Activated T-cell treated with anti-CD3 and anti-CD28 coated beads, Interleukin-2, amount 50 U/mL, for 1 hour (primary cell): ENCODE results near the gene GMDS.

ENCODE experiments used
- DNase-seq: peaks from one replicate; pipeline ENCODE4 v3.0.0-alpha.2; 2020

The GMDS gene

GRCh38 chr6:1971612-1972011 lies 273.8 kb downstream of the GMDS start:
- no peak for DNase-seq

GRCh38 chr6:1970151-1970561 lies 275.2 kb downstream of the GMDS start:
- DNase-seq: no peak

- no peak for DNase-seq
Observed at GRCh38 chr6:1966713-1967112, 278.7 kb downstream of the GMDS start.

DNA sequence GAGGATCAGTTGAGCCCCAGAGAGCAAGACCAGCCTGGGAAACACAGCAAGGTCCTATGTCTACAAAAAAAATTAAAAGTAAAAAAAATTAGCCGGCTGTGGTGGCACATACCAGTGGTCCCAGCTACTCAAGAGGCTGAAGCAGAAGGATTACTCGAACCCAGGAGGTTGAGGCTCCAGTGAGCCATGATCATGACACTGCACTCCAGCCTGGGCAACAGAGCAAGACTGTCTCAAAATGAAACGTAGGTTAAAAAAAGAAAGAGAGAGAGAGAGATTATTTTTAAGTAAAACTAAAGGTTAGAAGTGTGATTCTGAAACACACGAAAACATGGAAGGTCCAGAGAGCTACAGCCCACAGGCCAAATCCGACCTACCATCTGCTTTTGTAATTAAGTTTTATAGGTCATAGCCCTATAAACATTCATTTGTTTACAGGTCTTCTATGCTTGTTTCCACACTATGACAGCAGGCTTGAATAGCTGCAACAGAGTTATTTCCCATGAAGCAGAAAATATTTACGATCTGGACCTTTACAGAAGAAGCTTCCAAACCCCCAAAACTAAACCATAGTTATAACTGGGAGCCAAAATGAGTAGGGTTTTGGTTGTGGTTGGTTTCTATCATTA lies 279.7 kb downstream of the GMDS start:
- no peak for DNase-seq

DNA sequence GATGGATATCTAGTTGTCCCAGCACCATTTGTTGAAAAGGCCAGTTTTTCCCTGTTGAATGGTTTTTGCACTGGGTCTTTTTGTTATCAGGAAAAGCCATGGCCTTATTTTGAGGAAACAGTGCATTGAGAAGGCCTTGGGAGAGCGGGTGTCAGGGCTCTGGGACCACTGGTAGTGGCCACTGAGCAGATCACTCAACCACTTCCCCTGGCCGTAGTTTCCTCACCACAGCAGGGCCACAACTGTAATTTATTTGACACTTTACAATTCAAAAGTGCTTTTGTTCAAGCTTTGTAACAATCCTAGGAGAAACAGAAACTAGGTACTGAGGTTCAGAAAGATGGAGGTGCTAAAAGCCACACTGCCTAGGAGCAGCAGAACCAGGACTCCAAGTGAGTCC lies 281.8 kb downstream of the GMDS start:
- no peak for DNase-seq

GRCh38 chr6:1962201-1962600 lies 283.2 kb downstream of the GMDS start:
- no peak for DNase-seq

DNA sequence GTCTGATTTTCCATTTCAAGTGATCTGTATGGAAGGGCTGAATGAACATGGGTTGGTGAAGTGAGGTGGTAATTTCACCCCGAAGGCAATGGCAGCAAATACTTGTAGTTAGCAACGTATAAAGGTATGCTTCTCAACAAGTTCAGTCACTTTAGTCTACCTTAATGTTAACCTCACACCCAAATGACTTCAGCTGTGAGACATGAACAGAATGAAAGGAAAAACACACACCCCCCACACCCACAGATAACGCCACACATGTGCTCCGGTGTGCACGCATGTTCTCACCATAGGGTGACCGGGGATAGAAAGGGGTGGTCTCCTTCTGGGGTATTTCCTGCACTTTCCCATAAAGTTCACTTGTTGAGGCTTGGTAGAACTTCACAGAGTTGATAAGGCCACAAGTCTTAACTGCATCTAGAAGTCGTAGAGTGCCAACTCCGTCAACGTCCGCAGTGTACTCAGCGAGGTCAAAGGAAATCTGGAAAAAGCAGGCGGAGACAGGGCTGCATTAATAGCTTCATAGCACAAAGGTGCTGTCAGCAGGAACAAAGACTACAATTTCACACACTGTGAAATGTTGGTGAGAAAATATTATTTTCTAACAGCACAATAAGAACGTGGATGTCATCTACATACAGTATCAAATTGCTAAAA lies 284.8 kb downstream of the GMDS start:
- no peak for DNase-seq

GRCh38 chr6:1958257-1958656 lies 287.1 kb downstream of the GMDS start:
- no peak for DNase-seq

DNA sequence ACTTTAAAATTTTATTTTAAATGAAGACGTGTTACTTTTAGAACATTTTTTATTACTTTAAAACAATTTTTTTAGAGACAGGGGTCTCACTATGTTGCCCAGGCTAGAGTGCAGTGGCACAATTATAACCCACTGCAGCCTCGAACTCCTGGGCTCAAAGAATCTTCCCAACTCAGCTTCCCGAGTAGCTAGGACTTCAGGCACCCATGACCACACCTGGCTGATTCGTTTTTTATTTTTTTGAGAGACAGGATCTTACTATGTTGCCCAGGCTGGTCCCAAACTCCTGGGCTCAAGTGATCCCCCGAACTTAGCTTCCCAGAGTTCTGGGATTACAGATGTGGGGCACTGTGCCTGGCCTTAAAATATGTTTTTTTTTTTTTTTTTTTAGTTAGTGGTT lies 287.7 kb downstream of the GMDS start:
- DNase-seq: no peak

DNA sequence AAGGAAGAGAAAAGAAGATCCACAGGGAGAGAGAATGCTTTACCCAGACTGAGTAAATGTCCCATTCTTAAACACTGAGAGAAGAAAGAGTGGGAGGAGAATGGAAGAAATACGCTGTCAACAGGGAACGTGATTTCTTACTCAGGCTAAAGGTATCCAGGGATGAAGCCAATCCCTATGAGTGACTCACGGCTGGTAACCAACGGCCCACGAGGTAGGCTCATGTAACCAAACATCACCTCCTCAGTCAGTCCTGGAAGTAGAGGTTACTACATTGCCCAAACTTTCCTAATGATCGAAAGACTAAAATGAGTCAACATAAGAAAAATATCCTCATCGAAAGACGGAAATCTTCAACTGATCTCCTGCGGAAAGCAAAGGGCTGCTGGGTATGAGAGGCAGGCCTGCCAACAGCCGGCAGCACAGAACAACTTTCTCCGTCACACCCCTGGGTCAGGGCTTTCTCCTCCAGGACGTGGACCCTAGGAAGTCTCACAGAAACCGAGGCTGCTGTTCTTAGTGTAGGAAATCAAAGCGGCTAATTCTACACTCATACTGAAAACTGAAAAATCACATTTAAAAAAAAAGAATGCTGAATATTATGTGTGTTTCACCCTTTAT lies 292.6 kb downstream of the GMDS start:
- no peak for DNase-seq

- no peak for DNase-seq
Observed at GRCh38 chr6:1950631-1951030, 294.8 kb downstream of the GMDS start.

- no peak for DNase-seq
Observed at GRCh38 chr6:1949538-1949937, 295.9 kb downstream of the GMDS start.

DNA sequence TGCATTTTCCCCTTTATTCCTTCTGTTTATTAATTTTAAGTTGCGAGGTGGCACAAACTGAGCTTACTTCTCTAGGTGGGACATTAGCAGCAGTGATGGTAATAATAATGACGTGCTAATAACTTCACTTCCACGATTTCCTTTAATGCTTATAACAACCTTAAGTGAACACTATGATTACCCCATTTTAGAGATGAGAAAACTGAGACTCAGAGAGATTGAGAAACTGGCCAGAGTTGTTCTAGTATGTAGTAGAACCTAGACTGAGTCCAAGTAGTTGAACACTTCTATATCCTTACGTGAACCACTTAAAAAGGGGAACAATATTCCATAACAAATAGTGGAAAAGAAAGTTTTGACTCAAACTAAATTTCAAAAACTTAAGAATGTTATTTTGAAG lies 297.5 kb downstream of the GMDS start:
- no peak for DNase-seq

GRCh38 chr6:1946583-1946982 lies 298.8 kb downstream of the GMDS start:
- DNase-seq: no peak

- DNase-seq: no peak
Observed at GRCh38 chr6:1945235-1945832, 300.1 kb downstream of the GMDS start.

GRCh38 chr6:1942834-1943233 lies 302.6 kb downstream of the GMDS start:
- no peak for DNase-seq

DNA sequence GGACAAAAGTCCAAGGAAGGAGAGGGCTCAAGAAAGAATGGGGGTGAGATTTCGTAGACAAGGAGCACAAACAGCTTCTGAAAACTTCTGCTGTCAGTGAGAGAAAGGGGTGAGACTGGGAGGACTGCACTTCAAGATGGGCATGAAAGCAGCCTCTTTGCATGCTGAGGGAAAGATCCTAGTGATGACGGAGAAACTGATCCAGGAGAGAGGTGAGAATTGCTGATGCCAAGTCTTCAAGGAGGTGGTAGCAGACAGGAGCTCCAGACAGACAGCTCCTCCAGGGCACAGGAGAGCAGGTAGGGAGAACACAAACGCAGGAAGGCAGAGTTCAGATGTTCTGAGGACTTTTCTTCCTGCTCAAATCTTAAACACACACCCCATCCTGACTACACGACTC lies 303.9 kb downstream of the GMDS start:
- DNase-seq: no peak

GRCh38 chr6:1940381-1940780 lies 305.0 kb downstream of the GMDS start:
- no peak for DNase-seq

DNA sequence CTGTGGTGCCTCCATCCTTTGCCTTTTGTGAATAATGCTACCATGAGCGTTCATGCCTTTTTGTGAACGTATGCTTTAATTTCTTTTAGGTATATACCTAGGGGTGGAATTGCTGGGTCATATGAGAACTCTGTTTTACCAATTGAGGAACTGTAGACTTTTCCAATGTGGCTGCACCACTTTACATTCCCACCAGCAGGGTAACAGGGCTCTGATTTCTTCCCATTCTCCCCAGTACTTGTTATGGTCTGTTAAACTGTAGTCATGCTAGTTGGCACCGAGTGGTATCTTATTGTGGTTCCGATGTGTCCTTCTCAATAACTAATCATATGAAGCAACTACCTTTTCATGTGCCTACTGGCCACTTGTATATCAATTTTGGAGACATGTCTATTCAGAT lies 312.1 kb downstream of the GMDS start:
- no peak for DNase-seq

DNA sequence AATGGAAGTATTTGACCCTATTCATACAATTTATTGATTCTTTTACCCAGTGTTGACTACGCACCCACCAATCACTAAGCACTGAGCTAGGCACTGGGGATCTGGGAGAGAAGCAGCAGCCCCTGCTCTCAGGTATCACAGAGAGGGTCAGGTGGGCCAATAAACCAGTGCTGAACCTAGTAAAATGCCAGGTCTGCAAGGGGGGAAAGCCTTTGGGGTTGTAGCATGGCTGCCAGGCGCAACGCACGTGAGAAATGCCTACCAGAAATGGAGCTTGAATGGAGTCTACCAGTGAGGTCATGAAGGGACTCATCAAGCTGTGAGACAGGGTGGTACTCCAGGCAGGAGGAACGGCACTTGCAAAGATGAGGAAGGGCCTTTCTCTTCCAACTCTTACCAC lies 313.6 kb downstream of the GMDS start:
- no peak for DNase-seq

GRCh38 chr6:1930356-1930755 lies 315.0 kb downstream of the GMDS start:
- no peak for DNase-seq

GRCh38 chr6:1929931-1930330 lies 315.5 kb downstream of the GMDS start:
- DNase-seq: no peak

DNA sequence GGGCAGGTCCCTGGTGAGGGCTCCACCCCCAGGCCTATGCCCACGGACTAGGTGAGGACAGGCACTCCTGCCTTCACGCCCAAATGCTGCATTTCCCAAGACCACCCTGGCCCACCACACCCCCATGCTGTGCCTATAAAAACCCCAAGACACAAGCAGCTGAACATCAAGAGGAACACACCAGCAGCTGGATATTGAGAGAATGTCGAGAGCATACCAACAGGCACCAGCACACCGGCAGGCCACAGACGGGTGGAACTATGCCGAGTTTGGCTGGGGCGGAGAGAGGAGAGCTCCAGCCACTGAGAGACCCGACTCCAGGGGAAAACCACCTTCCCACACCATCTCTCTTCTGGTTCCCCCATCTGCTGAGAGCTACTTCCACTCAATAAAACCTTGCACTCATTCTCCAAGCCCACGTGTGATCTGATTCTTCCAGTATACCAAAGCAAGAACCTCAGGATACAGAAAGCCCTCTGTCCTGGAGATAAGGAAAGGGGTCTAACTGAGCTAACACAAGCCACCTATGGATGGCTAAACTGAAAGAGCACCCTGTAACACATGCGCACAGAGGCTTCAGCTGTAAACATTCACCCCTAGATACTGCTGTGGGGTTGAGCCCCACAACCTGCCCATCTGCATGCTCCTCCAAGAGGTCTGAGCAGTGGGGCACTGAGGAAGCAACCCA lies 319.5 kb downstream of the GMDS start:
- DNase-seq: no peak

GRCh38 chr6:1923449-1923848 lies 322.0 kb downstream of the GMDS start:
- DNase-seq: no peak
